SJCRH30 (cell line): Measurements from ENCODE around the gene RRN3. TPM values are rescaled to one million over a fixed set of nuclear protein-coding genes. Genes with fewer than 3 reads are reported as not detected.
"Not testable (repeated sequence)": the region's sequence is repeated elsewhere in the genome, so short reads cannot be mapped to it uniquely, and the experiment has no call there.

Experiments
- DNase-seq, 2 experiments: peaks; one replicate each; pipeline ENCODE4 v3.0.0-alpha.2; 2015 to 2020
- H3K27ac ChIP-seq: fragments of 250-450 bp; sonication (Bioruptor Pico); 2 replicates; pipeline ENCODE4 v1.5.1; 2020; ENCODE audit warnings: mild to moderate bottlenecking, moderate library complexity
- H3K27me3 ChIP-seq: fragments of 250-450 bp; sonication (Bioruptor Pico); 2 replicates; pipeline ENCODE4 v1.5.1; 2020; ENCODE audit warnings: mild to moderate bottlenecking, moderate library complexity
- H3K36me3 ChIP-seq: fragments of 250-450 bp; sonication (Bioruptor Pico); 2 replicates; pipeline ENCODE4 v1.5.1; 2020; ENCODE audit warnings: mild to moderate bottlenecking, moderate library complexity
- H3K4me1 ChIP-seq: fragments of 250-450 bp; sonication (Bioruptor Pico); 2 replicates; pipeline ENCODE4 v1.5.1; 2020; ENCODE audit warnings: mild to moderate bottlenecking, moderate library complexity
- H3K4me3 ChIP-seq: fragments of 250-450 bp; sonication (Bioruptor Pico); 2 replicates; pipeline ENCODE4 v1.5.1; 2020; ENCODE audit warnings: mild to moderate bottlenecking, moderate library complexity
- H3K9me3 ChIP-seq: fragments of 250-450 bp; sonication (Bioruptor Pico); replicated peaks from 2 replicates; pipeline ENCODE4 v1.5.1; 2020; ENCODE audit warnings: mild to moderate bottlenecking, moderate library complexity
- total RNA-seq: library from RNA; depleted of rRNA; stranded (reverse); fragments of >200 nt; shearing (Covaris generic); gene quantifications from 2 replicates; pipeline ENCODE4 v1.2.3, GENCODE V29; 2014

The RRN3 gene
- total RNA-seq, 1 experiment from 2014 or later: 53.2 TPM

GRCh38 chr16:15066690-15067089 lies 27.4 kb downstream of the RRN3 start:
- not testable (repeated sequence) for H3K27ac ChIP-seq, DNase-seq, H3K36me3 ChIP-seq, H3K4me1 ChIP-seq, H3K9me3 ChIP-seq, H3K4me3 ChIP-seq, H3K27me3 ChIP-seq

GRCh38 chr16:15065961-15066360 lies 28.1 kb downstream of the RRN3 start:
- not testable (repeated sequence) for H3K9me3 ChIP-seq, H3K27ac ChIP-seq

GRCh38 chr16:15062085-15062810 lies 31.8 kb downstream of the RRN3 start:
- not testable (repeated sequence) for DNase-seq, H3K27me3 ChIP-seq, H3K4me1 ChIP-seq, H3K9me3 ChIP-seq, H3K27ac ChIP-seq, H3K4me3 ChIP-seq
- peaks cover 30% of the 10 kb centered on the region for H3K36me3 ChIP-seq

More at GRCh38 chr16:15065961-15066360, 28.1 kb downstream of the RRN3 start:
- not testable (repeated sequence) for H3K4me3 ChIP-seq, H3K27me3 ChIP-seq, H3K4me1 ChIP-seq, DNase-seq
- peaks cover 13% of the 10 kb centered on the region for H3K36me3 ChIP-seq

- Histone ChIP-seq H3K27me3 (no peaks in the 10 kb centered on the region), H3K36me3 (peaks cover 30% of the 10 kb centered on the region), H3K27ac (no peak overlapping the region), H3K9me3 (no peaks in the 10 kb centered on the region), H3K4me3 (no peak overlapping the region), H3K4me1 (no peaks in the 10 kb centered on the region)
- no peak for DNase-seq
These were observed 34.7 kb downstream of the RRN3 start for GRCh38 chr16:15059324-15059723.

- Histone ChIP-seq H3K4me1 (no peaks in the 10 kb centered on the region), H3K4me3 (no peak overlapping the region), H3K27ac (no peak overlapping the region), H3K27me3 (no peaks in the 10 kb centered on the region), H3K9me3 (no peaks in the 10 kb centered on the region), H3K36me3 (peaks cover 28% of the 10 kb centered on the region)
- no peak for DNase-seq
These were observed 36.2 kb downstream of the RRN3 start for GRCh38 chr16:15057681-15058417.

GRCh38 chr16:15055141-15056053 lies 38.7 kb downstream of the RRN3 start:
- H3K4me3 ChIP-seq: peak overlapping the region; percentile 93
- no peaks in the 10 kb centered on the region for H3K9me3 ChIP-seq
- H3K36me3 ChIP-seq: peaks cover 12% of the 10 kb centered on the region
- DNase-seq: no peak
- no peaks in the 10 kb centered on the region for H3K4me1 ChIP-seq
- no peaks in the 10 kb centered on the region for H3K27me3 ChIP-seq
- H3K27ac ChIP-seq: peak overlapping the region; percentile 46; the same call in 1 of the 2 replicates

GRCh38 chr16:15054357-15055140 lies 39.5 kb downstream of the RRN3 start:
- Histone ChIP-seq H3K4me3 (peak overlapping the region; percentile 93), H3K36me3 (peaks cover 6% of the 10 kb centered on the region), H3K4me1 (no peaks in the 10 kb centered on the region), H3K27ac (no peak overlapping the region), H3K27me3 (no peaks in the 10 kb centered on the region), H3K9me3 (no peaks in the 10 kb centered on the region)
- no peak for DNase-seq

- H3K36me3 ChIP-seq: 0 out of 2 replicates have a peak, but pooled peaks cover 1% of the 10 kb centered on the region
These were observed 40.2 kb downstream of the RRN3 start for GRCh38 chr16:15053904-15054303.

GRCh38 chr16:15052747-15053476 lies 41.2 kb downstream of the RRN3 start:
- Histone ChIP-seq H3K4me3 (no peak overlapping the region), H3K27me3 (no peaks in the 10 kb centered on the region), H3K36me3 (no peaks in the 10 kb centered on the region), H3K9me3 (no peaks in the 10 kb centered on the region), H3K27ac (no peak overlapping the region), H3K4me1 (no peaks in the 10 kb centered on the region)
- DNase-seq: no peak

More at GRCh38 chr16:15053904-15054303, 40.2 kb downstream of the RRN3 start:
- Histone ChIP-seq H3K9me3 (no peaks in the 10 kb centered on the region), H3K4me3 (no peak overlapping the region), H3K27me3 (no peaks in the 10 kb centered on the region), H3K4me1 (no peaks in the 10 kb centered on the region), H3K27ac (no peak overlapping the region)
- DNase-seq: no peak

GRCh38 chr16:15051387-15051951 lies 42.6 kb downstream of the RRN3 start:
- H3K27ac ChIP-seq: no peak overlapping the region
- H3K4me3 ChIP-seq: no peak overlapping the region
- no peak for DNase-seq
- no peaks in the 10 kb centered on the region for H3K36me3 ChIP-seq
- no peaks in the 10 kb centered on the region for H3K27me3 ChIP-seq
- H3K4me1 ChIP-seq: no peaks in the 10 kb centered on the region
- H3K9me3 ChIP-seq: no peaks in the 10 kb centered on the region

- DNase-seq, H3K4me1 ChIP-seq, H3K36me3 ChIP-seq, H3K4me3 ChIP-seq, H3K27ac ChIP-seq, H3K9me3 ChIP-seq, H3K27me3 ChIP-seq: not testable (repeated sequence)
These were observed 43.6 kb downstream of the RRN3 start for GRCh38 chr16:15050440-15050839.

GRCh38 chr16:15049581-15050180 lies 44.4 kb downstream of the RRN3 start:
- no peak overlapping the region for H3K4me3 ChIP-seq
- H3K4me1 ChIP-seq: no peaks in the 10 kb centered on the region
- no peak overlapping the region for H3K27ac ChIP-seq
- H3K9me3 ChIP-seq: no peaks in the 10 kb centered on the region
- H3K27me3 ChIP-seq: no peaks in the 10 kb centered on the region
- DNase-seq: no peak
- no peaks in the 10 kb centered on the region for H3K36me3 ChIP-seq
